HG03097 (cell line): Measurements from ENCODE around the gene OPCML.

Experiments used
- ATAC-seq: cut with Tn5 transposase; IDR thresholded peaks from one replicate; pipeline ENCODE4 v1.9.1; 2021; ENCODE audit not compliant: unreplicated experiment, low FRiP score

The OPCML gene

DNA sequence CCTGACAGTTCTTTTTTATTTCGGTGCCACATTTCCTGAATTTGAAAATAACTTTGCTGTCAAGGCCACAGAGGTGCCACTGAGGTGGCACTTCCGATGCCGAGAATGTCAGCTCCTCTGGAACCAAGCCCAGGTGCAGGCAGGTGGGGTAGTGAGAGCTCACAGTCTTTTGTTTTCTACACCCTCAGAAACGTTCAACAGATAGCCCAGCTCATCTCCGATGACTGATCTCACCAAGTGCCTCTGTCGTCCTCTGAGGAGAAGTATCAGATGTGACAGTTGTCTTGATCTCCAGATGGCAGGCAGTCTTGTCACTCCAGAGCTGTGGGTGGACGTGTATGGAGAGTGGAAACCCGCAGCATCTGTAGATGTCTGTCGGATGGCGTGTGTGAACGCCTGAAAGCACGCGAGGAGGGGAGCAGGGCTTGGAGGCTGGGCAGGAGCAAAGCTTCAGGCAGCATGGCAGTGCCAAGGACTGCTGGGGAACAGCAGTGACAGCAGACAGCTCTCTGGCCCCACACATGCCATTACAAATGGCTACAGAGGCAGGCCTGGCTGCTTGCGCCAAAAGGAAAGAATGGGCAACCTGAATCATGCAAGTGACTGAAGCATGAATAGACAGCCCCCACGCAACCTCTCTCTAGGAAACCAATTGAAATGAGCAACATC is 877.0 kb downstream of the OPCML start:
- ATAC-seq, result no peak

DNA sequence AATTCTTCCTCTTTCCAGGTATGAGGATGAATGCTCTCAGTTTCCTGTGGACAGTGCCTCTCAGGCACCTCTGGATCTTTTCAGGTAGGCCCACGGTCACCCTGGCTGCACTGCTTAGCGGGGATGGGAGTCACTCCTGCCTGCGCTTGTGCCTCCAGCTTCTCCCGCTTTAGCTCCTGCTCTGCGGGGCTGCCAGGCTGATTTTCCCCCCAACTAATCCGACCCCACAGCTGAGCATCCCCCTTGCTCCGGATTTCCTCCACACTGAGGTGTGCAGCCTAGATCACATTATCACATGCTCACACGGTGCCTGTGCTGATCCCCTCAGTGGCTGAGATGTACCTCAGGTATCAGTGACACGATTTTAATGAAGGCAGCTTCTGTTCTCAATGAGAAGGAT is 879.1 kb downstream of the OPCML start:
- no peak for ATAC-seq

- ATAC-seq, result no peak
Observed at GRCh38 chr11:132650969-132651720, 881.2 kb downstream of the OPCML start.

- no peak for ATAC-seq
Observed at GRCh38 chr11:132649277-132649676, 883.0 kb downstream of the OPCML start.

GRCh38 chr11:132648851-132649250 is 883.5 kb downstream of the OPCML start:
- no peak for ATAC-seq

DNA sequence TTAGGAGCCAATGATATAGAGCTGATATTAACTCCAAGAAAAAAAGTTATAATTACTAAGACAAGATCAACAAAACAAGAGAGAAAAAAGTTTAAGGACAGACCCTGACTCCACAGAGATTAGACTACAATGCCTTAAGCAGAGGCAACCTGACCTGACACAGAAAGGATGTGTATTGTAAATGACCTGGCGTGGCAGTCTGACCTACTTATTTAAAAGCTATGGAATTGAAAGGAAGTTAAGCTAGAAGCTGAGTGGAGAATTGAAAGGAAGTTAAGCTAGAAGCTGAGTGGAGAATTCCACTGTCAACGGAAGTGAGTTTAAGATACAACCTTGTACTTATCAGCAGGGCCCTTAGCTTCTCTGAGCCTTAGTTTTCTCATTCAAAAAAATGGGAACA is 885.4 kb downstream of the OPCML start:
- ATAC-seq, result no peak

GRCh38 chr11:132644520-132645239 is 887.6 kb downstream of the OPCML start:
- no peak for ATAC-seq

- ATAC-seq, result no peak
Observed at GRCh38 chr11:132643239-132643638, 889.1 kb downstream of the OPCML start.

DNA sequence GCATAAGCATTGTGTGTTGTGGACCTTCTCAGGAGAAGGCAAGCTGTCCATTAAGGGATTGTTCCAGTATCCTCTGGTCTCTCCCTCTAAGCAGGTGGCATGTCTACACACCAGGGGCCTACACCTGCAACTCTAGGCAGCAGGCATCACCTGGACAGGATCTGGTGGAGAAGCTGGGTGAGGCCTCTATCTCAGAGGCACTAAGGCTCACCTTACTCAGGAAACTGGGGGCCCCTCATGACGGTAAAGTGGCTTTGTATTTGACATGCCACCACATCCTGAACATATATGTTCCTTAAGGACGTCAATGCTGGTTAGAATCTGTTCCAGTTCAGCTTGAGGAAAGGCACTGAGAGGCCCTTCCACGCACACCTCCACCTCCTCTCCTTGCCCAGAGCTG is 891.3 kb downstream of the OPCML start:
- no peak for ATAC-seq

- ATAC-seq, result no peak
Observed at GRCh38 chr11:132639986-132640385, 892.3 kb downstream of the OPCML start.

GRCh38 chr11:132639403-132639802 is 892.9 kb downstream of the OPCML start:
- ATAC-seq, result no peak

- ATAC-seq, result no peak
Observed at GRCh38 chr11:132638423-132638822, 893.9 kb downstream of the OPCML start.

DNA sequence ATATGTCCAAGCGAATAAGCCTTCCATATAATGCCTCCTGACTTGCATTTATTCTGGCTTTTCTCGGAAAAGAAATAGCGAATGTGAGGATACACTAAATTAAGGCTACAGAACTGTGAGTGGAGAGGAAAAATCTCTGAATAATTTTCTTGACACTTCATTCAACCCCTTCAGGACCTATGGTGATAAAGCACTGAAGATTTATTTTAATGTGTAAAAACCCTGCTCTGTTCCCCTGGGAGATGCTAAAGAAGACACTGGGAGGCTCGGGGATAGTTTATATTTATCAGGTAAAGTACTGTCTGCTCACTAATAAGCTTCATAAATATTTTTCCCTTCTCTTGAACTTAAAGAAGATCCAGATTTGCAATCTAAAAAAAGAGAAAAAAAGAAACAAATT is 895.8 kb downstream of the OPCML start:
- ATAC-seq, result no peak

DNA sequence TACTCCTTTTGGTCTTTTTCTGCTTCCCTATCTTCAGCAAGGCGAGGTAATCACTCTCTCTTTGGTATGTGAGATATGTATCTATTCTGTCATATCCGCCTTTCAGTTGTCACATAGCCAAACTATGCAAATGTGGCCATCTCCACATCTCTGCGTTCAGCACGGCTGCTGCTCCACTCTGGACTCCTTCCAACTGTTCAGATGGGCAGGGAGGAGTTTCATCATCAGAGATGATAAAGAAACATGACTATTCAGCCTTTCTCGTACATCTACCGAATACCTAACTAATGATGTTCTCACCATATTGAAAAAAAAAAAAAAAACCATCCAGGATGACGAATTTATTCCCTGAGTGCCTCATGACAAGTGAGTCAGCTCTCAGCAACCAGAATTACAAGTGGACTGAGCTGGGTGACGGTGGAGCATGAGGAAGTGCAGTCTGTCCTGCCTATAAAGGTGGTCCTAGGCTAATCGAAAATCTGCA is 899.6 kb downstream of the OPCML start:
- no peak for ATAC-seq

DNA sequence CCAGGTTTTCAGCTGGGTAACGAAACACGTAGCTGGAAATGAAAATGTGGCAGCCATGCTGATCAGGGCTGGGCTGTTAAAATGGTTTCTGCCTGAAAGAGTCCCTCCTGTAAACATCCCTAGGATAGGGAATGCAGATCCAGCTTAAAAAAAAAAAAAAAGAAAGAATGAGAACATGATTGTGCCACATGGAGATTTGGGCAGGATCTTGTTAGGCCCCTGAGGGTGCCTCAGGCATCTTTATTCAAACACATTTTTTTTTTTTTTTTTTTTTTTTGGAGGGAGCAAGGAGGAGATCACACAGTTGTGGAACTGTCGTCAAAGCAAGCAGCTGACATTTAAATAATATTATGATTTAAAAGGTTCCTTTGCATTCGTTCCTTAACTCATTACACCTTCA is 900.3 kb downstream of the OPCML start:
- no peak for ATAC-seq

DNA sequence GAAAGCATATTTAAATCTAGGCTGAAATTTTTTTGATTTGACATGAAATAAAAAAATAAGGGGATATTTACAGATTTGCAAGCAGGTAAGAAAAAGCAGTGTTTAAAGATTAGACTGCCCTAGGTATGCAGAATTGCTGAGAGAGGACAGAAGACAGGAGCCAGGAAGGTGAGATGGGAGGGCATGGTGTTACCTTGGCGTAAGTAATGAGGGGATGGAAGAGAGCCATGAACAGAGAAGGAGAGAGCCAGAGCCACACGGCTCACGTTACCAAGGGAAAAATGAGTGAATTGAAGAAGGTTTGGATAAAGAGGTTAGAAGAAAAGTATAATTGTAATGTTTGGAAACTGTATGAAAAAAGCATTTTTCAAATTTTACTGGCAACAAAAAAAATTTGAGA is 904.3 kb downstream of the OPCML start:
- ATAC-seq, result no peak

- no peak for ATAC-seq
Observed at GRCh38 chr11:132626446-132626845, 905.9 kb downstream of the OPCML start.

- no peak for ATAC-seq
Observed at GRCh38 chr11:132623511-132623910, 908.8 kb downstream of the OPCML start.

DNA sequence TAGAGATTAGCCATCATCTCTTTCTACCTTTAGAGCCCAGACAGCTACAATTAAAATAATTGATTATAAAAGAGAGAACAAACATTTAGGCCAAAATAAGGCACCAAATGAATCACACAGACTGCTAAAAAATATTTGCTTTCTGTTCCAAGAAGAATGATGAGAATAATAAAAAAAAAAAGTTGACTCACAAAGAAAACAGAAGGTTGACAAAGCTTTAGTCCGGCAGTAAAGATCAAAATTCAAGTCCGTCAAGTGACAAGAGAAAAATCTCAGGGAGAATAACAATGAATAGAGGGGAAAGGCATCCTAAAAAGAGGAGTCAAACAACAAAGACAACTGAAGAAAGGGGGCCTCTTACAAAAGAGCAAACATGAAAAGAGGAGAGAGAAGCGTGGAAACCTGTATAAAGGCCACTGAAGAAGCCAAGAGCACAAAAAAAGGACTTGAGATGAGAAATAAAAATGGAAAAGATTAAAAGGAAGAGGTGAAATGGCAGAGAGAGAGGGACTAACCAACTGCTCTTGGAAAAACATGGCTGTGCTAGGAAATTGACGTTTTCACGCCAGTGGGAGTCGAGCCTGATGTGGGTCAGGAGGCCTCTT is 910.2 kb downstream of the OPCML start:
- ATAC-seq, result no peak

DNA sequence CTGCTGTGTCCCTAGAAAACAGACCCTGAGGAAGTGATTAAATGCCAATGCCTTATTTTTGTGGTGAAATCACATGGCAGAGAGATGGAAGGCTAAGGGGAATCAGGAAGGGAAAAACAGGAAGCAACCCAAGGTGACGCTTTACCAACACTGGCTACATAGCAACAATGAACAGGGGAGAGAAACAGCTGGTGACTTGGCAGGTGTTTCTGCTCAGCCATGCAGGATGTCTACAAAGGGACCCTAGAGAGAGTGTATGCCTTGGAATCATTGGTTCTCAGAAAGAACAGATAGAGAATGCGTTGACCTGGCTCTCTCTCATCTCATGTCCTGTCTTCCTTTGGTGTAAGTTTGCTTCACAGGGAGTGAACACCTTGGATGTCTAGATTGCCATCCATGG is 911.9 kb downstream of the OPCML start:
- no peak for ATAC-seq

- no peak for ATAC-seq
Observed at GRCh38 chr11:132610791-132611190, 921.5 kb downstream of the OPCML start.
